ENCODE data around the gene TBX15.

The TBX15 gene

DNA sequence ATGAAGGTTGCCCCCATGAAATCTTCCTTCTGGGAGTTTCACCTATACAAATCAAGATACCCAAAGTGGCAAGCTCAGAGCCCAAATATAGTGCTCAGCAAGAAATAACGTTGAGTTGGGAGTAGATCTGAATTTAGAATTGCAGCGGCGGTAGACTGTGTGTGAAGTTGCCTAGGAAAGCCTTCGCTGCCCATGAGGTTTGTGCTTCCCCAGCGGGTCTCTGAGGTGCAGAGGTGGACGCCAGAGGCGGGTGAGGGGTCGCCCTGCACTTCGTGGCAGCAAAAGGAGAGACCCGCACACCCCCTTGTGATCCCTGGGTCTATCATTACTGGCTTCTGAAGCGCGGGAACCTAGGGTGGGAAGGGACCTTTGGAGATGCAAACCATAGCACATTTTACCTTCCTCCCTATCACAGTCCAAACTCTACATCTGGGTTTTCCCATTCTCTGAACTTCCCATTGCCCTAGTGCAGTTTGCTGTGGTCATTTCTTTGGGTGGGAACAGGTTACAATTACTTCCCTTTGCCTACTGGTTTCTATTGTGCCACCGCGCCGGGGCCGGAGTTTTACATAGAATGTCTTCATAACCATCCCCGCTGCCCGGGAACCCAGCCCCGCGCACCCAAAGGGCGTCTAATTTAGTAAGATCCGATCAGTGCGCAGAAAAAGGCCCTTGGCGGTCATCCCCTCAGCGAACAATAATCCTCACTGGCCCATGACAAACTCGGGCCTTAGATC, 5.2 kb downstream of the TBX15 start:
- Histone ChIP-seq H3K27ac (ENCODE audit: low read length) (no peak overlapping the region), H4K20me1 (ENCODE audit: insufficient read depth, low read length) (no peaks in the 10 kb centered on the region), H3F3A (ENCODE audit: insufficient read depth, low read length) (no peaks in the 10 kb centered on the region), H3K79me2 (ENCODE audit: low read length) (no peaks in the 10 kb centered on the region), H2AFZ (ENCODE audit: low read length) (no peak overlapping the region), H3K9me2 (replicated peaks; ENCODE audit: insufficient read depth, low read length) (no peaks in the 10 kb centered on the region), H3K36me3 (replicated peaks; ENCODE audit: insufficient read depth, low read length) (no peaks in the 10 kb centered on the region), H3K4me1 (ENCODE audit: low read length) (no peaks in the 10 kb centered on the region), H3K9me3 (replicated peaks; ENCODE audit: insufficient read depth, low read length) (no peaks in the 10 kb centered on the region), H3K4me2 (ENCODE audit: low read depth, low read length) (no peak overlapping the region), H3K27me3 (replicated peaks; ENCODE audit: insufficient read depth, low read length) (no peaks in the 10 kb centered on the region), H3K4me3 (ENCODE audit: low read length) (no peak overlapping the region), H3K9ac (ENCODE audit: low read length) (no peak overlapping the region)
- no peak for DNase-seq
- TF ChIP-seq EZH2 (optimal IDR thresholded peaks at IDR 0.05; ENCODE audit: low read depth, low read length), result no peak
- TF ChIP-seq EZH2phosphoT487 (IDR thresholded peaks at IDR 0.05; ENCODE audit: low read length), result no peak
- TF ChIP-seq, protein P1, sequence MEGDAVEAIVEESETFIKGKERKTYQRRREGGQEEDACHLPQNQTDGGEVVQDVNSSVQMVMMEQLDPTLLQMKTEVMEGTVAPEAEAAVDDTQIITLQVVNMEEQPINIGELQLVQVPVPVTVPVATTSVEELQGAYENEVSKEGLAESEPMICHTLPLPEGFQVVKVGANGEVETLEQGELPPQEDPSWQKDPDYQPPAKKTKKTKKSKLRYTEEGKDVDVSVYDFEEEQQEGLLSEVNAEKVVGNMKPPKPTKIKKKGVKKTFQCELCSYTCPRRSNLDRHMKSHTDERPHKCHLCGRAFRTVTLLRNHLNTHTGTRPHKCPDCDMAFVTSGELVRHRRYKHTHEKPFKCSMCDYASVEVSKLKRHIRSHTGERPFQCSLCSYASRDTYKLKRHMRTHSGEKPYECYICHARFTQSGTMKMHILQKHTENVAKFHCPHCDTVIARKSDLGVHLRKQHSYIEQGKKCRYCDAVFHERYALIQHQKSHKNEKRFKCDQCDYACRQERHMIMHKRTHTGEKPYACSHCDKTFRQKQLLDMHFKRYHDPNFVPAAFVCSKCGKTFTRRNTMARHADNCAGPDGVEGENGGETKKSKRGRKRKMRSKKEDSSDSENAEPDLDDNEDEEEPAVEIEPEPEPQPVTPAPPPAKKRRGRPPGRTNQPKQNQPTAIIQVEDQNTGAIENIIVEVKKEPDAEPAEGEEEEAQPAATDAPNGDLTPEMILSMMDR (IDR thresholded peaks at IDR 0.05; ENCODE audit: low read length), result no peak

DNA sequence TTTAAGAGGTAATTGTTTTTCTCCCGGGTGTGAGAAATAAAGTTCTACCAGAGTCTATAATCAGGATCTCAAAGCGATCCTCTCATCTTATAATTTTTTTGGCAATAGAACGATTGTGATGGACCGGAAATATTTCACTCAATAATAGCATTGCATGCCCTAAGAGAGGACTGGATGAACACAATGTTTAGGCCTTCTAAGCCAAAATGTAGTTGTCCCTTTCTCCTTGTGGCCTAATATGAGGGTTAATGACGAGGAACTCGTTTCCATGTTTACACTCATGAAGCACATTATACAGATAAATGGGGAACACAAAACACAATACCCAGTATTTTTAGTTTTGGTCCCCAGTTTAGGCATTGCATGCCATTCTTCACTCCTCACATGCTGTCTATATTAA, 5.9 kb downstream of the TBX15 start:
- Histone ChIP-seq H3K9ac (ENCODE audit: low read length) (no peak overlapping the region), H3K79me2 (ENCODE audit: low read length) (no peaks in the 10 kb centered on the region), H3K9me2 (replicated peaks; ENCODE audit: insufficient read depth, low read length) (no peaks in the 10 kb centered on the region), H2AFZ (ENCODE audit: low read length) (no peak overlapping the region), H4K20me1 (ENCODE audit: insufficient read depth, low read length) (no peaks in the 10 kb centered on the region), H3K4me3 (ENCODE audit: low read length) (no peak overlapping the region), H3K9me3 (replicated peaks; ENCODE audit: insufficient read depth, low read length) (no peaks in the 10 kb centered on the region), H3K36me3 (replicated peaks; ENCODE audit: insufficient read depth, low read length) (no peaks in the 10 kb centered on the region), H3K27me3 (replicated peaks; ENCODE audit: insufficient read depth, low read length) (no peaks in the 10 kb centered on the region), H3K4me1 (ENCODE audit: low read length) (no peaks in the 10 kb centered on the region), H3K27ac (ENCODE audit: low read length) (no peak overlapping the region), H3F3A (ENCODE audit: insufficient read depth, low read length) (no peaks in the 10 kb centered on the region), H3K4me2 (ENCODE audit: low read depth, low read length) (no peak overlapping the region)
- no peak for DNase-seq
- TF ChIP-seq, protein P1 (IDR thresholded peaks at IDR 0.05; ENCODE audit: low read length), result no peak
- TF ChIP-seq EZH2 (optimal IDR thresholded peaks at IDR 0.05; ENCODE audit: low read depth, low read length) (no peak), EZH2phosphoT487 (IDR thresholded peaks at IDR 0.05; ENCODE audit: low read length) (no peak)

DNA sequence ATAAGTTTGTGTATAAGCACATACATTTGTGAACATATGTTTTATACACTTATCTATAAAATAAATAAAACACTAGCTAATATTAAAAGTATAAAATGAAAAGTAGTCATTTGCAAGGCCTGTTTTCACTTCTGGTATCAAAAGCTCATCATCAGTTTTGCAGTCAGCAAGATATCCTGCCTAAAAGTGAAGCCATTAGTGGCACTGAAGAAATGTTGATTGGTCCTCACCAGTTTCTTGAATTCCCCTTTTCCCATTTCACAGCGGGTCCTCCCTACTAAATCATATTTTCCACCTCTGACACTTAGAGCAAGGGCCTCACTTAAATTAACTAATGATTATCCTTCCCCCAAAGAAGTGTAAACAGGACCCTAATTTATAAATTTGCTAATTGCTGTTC, 6.7 kb downstream of the TBX15 start:
- TF ChIP-seq, protein P1 (IDR thresholded peaks at IDR 0.05; ENCODE audit: low read length), result no peak
- Histone ChIP-seq H3K36me3 (replicated peaks; ENCODE audit: insufficient read depth, low read length) (no peaks in the 10 kb centered on the region), H3K4me1 (ENCODE audit: low read length) (no peaks in the 10 kb centered on the region), H3K27ac (ENCODE audit: low read length) (no peak overlapping the region), H3K27me3 (replicated peaks; ENCODE audit: insufficient read depth, low read length) (no peaks in the 10 kb centered on the region), H3K79me2 (ENCODE audit: low read length) (no peaks in the 10 kb centered on the region), H3K9ac (ENCODE audit: low read length) (no peak overlapping the region), H3F3A (ENCODE audit: insufficient read depth, low read length) (no peaks in the 10 kb centered on the region), H3K4me3 (ENCODE audit: low read length) (no peak overlapping the region), H2AFZ (ENCODE audit: low read length) (no peak overlapping the region), H3K9me2 (replicated peaks; ENCODE audit: insufficient read depth, low read length) (no peaks in the 10 kb centered on the region), H3K4me2 (ENCODE audit: low read depth, low read length) (no peak overlapping the region), H3K9me3 (replicated peaks; ENCODE audit: insufficient read depth, low read length) (no peaks in the 10 kb centered on the region), H4K20me1 (ENCODE audit: insufficient read depth, low read length) (no peaks in the 10 kb centered on the region)
- no peak for DNase-seq
